GM12801 (cell line): Measurements from ENCODE around the gene MAGOH.

Experiments
- TF ChIP-seq, protein P1 (sequence below): IDR thresholded peaks from one replicate; pipeline ENCODE4 v1.5.1; 2011; ENCODE audit warnings: control low read depth; ENCODE audit not compliant: insufficient read length; ENCODE audit errors: extremely low read depth

Gene MAGOH

DNA sequence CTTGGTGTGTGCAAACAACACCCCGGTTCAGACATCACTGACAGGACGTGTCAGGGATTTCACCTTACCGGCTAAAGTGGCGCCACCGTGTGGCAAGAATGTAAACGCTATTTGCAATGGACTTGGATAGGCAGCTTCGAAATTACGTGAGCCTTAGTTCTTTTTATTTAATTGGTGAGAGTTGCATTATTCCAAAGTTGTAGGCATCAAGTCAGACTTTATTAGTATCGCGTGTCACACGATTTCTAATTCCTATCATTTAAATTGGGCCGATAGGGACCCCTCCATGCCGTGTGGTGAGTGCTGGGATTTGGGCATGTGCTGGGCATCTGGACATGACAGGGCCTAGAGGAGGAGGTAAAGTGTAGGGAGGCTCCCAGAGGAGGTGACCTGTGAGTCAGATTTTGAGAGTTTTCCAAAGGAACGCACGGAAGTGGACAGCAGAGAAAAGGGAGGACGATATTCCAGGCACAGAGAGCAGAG is 56.2 kb downstream of the MAGOH start:
- TF ChIP-seq, protein P1, sequence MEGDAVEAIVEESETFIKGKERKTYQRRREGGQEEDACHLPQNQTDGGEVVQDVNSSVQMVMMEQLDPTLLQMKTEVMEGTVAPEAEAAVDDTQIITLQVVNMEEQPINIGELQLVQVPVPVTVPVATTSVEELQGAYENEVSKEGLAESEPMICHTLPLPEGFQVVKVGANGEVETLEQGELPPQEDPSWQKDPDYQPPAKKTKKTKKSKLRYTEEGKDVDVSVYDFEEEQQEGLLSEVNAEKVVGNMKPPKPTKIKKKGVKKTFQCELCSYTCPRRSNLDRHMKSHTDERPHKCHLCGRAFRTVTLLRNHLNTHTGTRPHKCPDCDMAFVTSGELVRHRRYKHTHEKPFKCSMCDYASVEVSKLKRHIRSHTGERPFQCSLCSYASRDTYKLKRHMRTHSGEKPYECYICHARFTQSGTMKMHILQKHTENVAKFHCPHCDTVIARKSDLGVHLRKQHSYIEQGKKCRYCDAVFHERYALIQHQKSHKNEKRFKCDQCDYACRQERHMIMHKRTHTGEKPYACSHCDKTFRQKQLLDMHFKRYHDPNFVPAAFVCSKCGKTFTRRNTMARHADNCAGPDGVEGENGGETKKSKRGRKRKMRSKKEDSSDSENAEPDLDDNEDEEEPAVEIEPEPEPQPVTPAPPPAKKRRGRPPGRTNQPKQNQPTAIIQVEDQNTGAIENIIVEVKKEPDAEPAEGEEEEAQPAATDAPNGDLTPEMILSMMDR = peak; percentile 19

DNA sequence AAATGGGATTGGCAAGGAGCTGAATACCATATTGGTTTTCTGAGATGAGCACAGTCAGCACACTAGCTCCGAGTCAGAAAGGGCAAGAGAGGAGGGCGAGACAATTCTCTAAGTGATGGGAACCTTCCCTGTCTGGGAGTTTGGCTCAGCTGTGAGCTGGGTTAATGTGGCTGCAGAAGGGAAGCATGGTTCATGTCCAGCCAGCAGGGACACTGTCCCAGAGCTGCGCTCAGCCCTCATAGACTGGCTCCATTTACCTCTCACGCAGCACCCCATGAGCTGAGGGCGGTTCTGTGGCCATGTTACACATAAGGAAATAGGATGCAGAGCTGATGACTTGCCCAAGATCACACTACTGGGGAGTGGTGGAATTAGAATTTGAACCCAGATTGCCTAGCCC is 57.4 kb downstream of the MAGOH start:
- TF ChIP-seq, protein P1 = no peak

DNA sequence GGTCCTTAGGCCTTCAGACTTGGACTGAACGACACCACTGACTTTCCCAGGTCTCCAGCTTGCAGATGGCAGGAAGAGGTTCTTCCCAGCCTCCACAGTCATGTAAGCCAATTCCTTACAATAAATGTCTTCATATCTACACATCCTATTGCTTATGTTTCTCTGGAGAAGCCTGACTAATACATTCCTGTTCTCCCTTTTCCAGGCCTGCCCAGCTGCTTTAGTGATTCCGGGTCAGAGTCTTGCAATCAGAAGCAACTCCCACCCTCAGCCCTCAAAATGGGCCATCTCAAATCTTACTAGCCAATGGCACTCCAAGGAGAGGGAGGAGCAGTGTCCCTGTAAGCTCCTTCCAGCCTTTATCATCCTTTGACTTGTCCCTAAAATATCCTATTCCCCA is 58.1 kb downstream of the MAGOH start:
- TF ChIP-seq, protein P1 = no peak
